ENCODE measurements around the gene UNC13A.

- TF ChIP-seq, protein P1, sequence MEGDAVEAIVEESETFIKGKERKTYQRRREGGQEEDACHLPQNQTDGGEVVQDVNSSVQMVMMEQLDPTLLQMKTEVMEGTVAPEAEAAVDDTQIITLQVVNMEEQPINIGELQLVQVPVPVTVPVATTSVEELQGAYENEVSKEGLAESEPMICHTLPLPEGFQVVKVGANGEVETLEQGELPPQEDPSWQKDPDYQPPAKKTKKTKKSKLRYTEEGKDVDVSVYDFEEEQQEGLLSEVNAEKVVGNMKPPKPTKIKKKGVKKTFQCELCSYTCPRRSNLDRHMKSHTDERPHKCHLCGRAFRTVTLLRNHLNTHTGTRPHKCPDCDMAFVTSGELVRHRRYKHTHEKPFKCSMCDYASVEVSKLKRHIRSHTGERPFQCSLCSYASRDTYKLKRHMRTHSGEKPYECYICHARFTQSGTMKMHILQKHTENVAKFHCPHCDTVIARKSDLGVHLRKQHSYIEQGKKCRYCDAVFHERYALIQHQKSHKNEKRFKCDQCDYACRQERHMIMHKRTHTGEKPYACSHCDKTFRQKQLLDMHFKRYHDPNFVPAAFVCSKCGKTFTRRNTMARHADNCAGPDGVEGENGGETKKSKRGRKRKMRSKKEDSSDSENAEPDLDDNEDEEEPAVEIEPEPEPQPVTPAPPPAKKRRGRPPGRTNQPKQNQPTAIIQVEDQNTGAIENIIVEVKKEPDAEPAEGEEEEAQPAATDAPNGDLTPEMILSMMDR (IDR thresholded peaks at IDR 0.05), result peak in 1 of 6 experiments; percentile 15
- no peak for TF ChIP-seq POLR2A (IDR thresholded peaks at IDR 0.05)
Observed at GRCh38 chr19:17725422-17726078, 37.4 kb upstream of the UNC13A start.
